Measurements from ENCODE around the gene SPATA33. TPM values are rescaled to one million over a fixed set of nuclear protein-coding genes. Genes with fewer than 3 reads are reported as not detected.

Gene SPATA33
- total RNA-seq, 1 experiment from 2014 or later = 17.4 TPM

DNA sequence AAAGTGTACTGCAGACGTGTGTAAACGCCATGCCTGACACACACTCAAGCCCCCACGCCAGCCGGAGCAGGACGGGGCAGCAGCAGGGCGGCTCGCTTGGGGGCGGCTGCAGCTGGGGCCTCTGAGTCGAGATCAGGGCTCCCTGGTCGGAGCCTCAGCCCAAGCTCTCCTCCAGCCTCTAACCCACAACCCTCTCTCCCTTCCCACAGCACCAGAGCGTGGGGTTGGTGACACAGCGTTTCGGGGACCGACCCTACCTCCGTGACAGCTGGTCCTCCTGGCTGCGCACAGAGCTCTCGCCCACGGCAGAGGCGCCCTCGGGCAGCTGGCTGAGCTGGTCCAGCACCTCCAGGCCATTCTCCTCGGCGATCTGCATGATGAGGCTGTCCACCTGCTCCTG, 11.4 kb upstream of the SPATA33 start:
- no peak overlapping the region for H3K23ac ChIP-seq (ENCODE audit: insufficient read length, low read depth, low read length)

More for the DNA sequence above, 11.4 kb upstream of the SPATA33 start:
- Histone ChIP-seq H3T11ph (ENCODE audit: low read length) (no peak overlapping the region), H3K9ac (ENCODE audit: extremely low read depth, insufficient read length, low read length) (no peak overlapping the region), H3K4me2 (ENCODE audit: insufficient read depth, insufficient read length, low read length) (no peak overlapping the region), H3K4me1 (ENCODE audit: insufficient read depth, low read length) (no peaks in the 10 kb centered on the region), H3K14ac (ENCODE audit: insufficient read depth, low read length) (no peak overlapping the region), H2AFZ (ENCODE audit: low read length) (no peak overlapping the region), H4K8ac (replicated peaks; ENCODE audit: insufficient read length, low read depth, low read length) (no peak overlapping the region), H3K27me3 (ENCODE audit: insufficient read depth, low read length) (no peaks in the 10 kb centered on the region), H3K23me2 (ENCODE audit: insufficient read length, low read depth, low read length, poor library complexity, severe bottlenecking) (no peaks in the 10 kb centered on the region), H2BK5ac (ENCODE audit: insufficient read length, low read length) (no peak overlapping the region), H2BK120ac (ENCODE audit: low read depth, low read length, poor library complexity, severe bottlenecking) (no peak overlapping the region), H4K91ac (ENCODE audit: insufficient read length, low read depth, low read length) (no peak overlapping the region), H3K56ac (ENCODE audit: insufficient read length, low read depth, low read length) (no peak overlapping the region), H4K20me1 (ENCODE audit: control insufficient read depth, insufficient read depth, insufficient read length) (no peaks in the 10 kb centered on the region), H2BK20ac (ENCODE audit: low read depth, low read length, poor library complexity, severe bottlenecking) (no peak overlapping the region), H3K27ac (ENCODE audit: insufficient read length, low read depth, low read length) (no peak overlapping the region), H3K18ac (ENCODE audit: insufficient read length, low read depth, low read length) (no peak overlapping the region), H3K79me2 (ENCODE audit: insufficient read depth, low read length) (no peaks in the 10 kb centered on the region), H4K5ac (ENCODE audit: insufficient read length, low read depth, low read length) (no peak overlapping the region), H2AK5ac (ENCODE audit: insufficient read length, low read length) (no peak overlapping the region), H2BK15ac (ENCODE audit: low read depth, low read length) (no peak overlapping the region), H3K79me1 (ENCODE audit: insufficient read depth, low read depth, low read length, poor library complexity, severe bottlenecking) (no peaks in the 10 kb centered on the region), H3K9me3 (ENCODE audit: control insufficient read depth, low read depth, low read length) (no peaks in the 10 kb centered on the region), H3K4ac (ENCODE audit: low read depth, low read length) (no peak overlapping the region), H2BK12ac (ENCODE audit: insufficient read length, low read depth, low read length) (no peak overlapping the region)
- no peak for DNase-seq
- Mint-ChIP-seq H3K27ac (no peak overlapping the region), H3K9me3 (no peaks in the 10 kb centered on the region), H3K27me3 (ENCODE audit: low read depth) (peaks cover 7% of the 10 kb centered on the region), H3K4me3 (no peak overlapping the region), H3K4me1 (peaks cover 5% of the 10 kb centered on the region in 2 experiments; a peak in 3 of 4 replicates), H3K36me3 (ENCODE audit: insufficient read depth in 1 of 3, low read depth in 3 of 3) (peaks cover 11 to 45% (median 43%) of the 10 kb centered on the region in 3 experiments; a peak in 6 of 7 replicates)
- WGBS (ENCODE audit: extremely low coverage, insufficient read length, low lambda C conversion rate) = no CpG with 5 or more reads among the region's 22 CpGs
- TF ChIP-seq, protein P1, sequence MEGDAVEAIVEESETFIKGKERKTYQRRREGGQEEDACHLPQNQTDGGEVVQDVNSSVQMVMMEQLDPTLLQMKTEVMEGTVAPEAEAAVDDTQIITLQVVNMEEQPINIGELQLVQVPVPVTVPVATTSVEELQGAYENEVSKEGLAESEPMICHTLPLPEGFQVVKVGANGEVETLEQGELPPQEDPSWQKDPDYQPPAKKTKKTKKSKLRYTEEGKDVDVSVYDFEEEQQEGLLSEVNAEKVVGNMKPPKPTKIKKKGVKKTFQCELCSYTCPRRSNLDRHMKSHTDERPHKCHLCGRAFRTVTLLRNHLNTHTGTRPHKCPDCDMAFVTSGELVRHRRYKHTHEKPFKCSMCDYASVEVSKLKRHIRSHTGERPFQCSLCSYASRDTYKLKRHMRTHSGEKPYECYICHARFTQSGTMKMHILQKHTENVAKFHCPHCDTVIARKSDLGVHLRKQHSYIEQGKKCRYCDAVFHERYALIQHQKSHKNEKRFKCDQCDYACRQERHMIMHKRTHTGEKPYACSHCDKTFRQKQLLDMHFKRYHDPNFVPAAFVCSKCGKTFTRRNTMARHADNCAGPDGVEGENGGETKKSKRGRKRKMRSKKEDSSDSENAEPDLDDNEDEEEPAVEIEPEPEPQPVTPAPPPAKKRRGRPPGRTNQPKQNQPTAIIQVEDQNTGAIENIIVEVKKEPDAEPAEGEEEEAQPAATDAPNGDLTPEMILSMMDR (conservative IDR thresholded peaks at IDR 0.05) = no peak
